Right lobe of liver (tissue), 6 donors: ENCODE measurements around the gene PTPRN2. TPM values are rescaled to one million over a fixed set of nuclear protein-coding genes. Genes with fewer than 3 reads are reported as not detected.
"Not testable (repeated sequence)": the region's sequence is repeated elsewhere in the genome, so short reads cannot be mapped to it uniquely, and the experiment has no call there.

ENCODE experiments used
- ATAC-seq, 4 donors: fragments of 200-7000 bp; cut with Tn5 transposase; one replicate each; pipeline ENCODE4 v1.9.1; 2020; ENCODE audit warnings: mild to moderate bottlenecking in 4 of 4, moderate library complexity in 4 of 4
- DNase-seq, 3 donors: peaks; one replicate each; pipeline ENCODE4 v3.0.0-alpha.2; 2020
- H3K27ac ChIP-seq, 3 donors: fragments of 200-600 bp; one replicate each; pipeline ENCODE4 v1.8.0; 2022
- H3K27me3 ChIP-seq, 2 donors: fragments of 200-600 bp; one replicate each; pipeline ENCODE4 v1.8.0; 2022
- H3K36me3 ChIP-seq, 4 donors: fragments of 200-600 bp; sonication (generic) in 1 of 4; one replicate each; pipeline versions ENCODE4 v1.5.1 to v1.8.0; 2017 to 2022; ENCODE audit warnings: control low read depth in 1 of 4
- H3K4me1 ChIP-seq, 4 donors: fragments of 200-600 bp; sonication (generic) in 1 of 4; one replicate each; pipeline versions ENCODE4 v1.5.1 to v1.8.0; 2017 to 2022; ENCODE audit warnings: control low read depth in 1 of 4
- H3K4me3 ChIP-seq, 3 donors: fragments of 200-600 bp; one replicate each; pipeline ENCODE4 v1.8.0; 2022
- H3K9me3 ChIP-seq, 4 donors: fragments of 200-600 bp; sonication (generic) in 1 of 4; one replicate each; pipeline versions ENCODE4 v1.5.1 to v1.8.0; 2017 to 2022; ENCODE audit warnings: control low read depth in 1 of 4
- POLR2A ChIP-seq: fragments of 450-650 bp; IDR thresholded peaks from one replicate; pipeline ENCODE4 v1.6.1; 2017; ENCODE audit warnings: antibody characterized with exemption, mild to moderate bottlenecking
- WGBS: methylation state at CpG from one replicate; pipeline ENCODE4 v1.1.6; 2018; ENCODE audit warnings: low coverage, low lambda C conversion rate; ENCODE audit not compliant: insufficient coverage; ENCODE audit errors: missing lambda C conversion rate; 5-methylcytosine and 5-hydroxymethylcytosine counted together
- intact Hi-C, 2 donors: fragments of 100-400 bp; cut with DNase I; formaldehyde crosslinking; loops; one replicate each; pipeline versions ENCODE4 v1.11.2 to v1.14.1; 2022
- total RNA-seq, 6 experiments: library from RNA; depleted of rRNA in 2 of 6; stranded (reverse); fragments of >200 nt in 2 of 6; fragmentation: NEBNext Ultra II Directional in 3 of 6; extraction: Animal tissue kit (Norgen Biotek cat#: 25700) in 3 of 6; gene quantifications; one replicate each; pipeline versions ENCODE4 v1.1.0 to v1.2.4, GENCODE V29; 2016 to 2023
- TF ChIP-seq, protein P1 (sequence below), 4 donors: fragments of 200-600 bp in 3 of 4; fragments of 450-650 bp in 1 of 4; IDR thresholded peaks; one replicate each; pipeline versions ENCODE4 v1.5.1 to v1.8.0; 2016 to 2022; ENCODE audit warnings: antibody characterized with exemption in 4 of 4, mild to moderate bottlenecking in 2 of 4
- donor health status: DM: no; HTN: yes; CAD: no.
- donor health status: DM: no; HTN: no; CAD: no.
- donor health status: DM: no; HTN: no; CAD: no.
- donor health status: DM: no; HTN: yes; CAD: no.
- donor health status: DM: no; HTN: yes; CAD: no.

Gene PTPRN2
- total RNA-seq, 6 experiments from 2014 or later, result 0.15 to 0.87 (median 0.67) TPM

DNA sequence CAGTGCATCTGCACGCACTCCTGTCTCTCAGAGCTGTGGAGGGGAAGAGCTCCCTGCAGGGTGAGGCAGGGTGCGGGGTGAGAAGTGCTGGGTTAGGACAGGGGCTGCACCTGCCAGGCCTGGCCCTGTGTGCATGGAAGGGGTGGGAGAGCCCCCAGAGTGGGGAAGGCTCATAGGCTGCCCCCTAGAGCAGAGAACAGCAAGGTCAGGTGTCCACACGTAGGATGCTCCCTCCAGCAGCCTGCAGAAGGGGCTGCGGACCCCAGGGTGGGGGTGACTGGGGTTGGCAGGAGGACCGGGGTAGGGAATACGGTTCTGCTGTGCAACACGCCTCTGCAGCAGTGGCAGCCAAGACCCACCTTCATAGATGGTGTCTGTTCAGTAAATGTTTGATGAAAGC, 208.6 kb downstream of the PTPRN2 start:
- Histone ChIP-seq H3K9me3 (no peaks in the 10 kb centered on the region), H3K4me1 (no peaks in the 10 kb centered on the region), H3K27me3 (no peaks in the 10 kb centered on the region), H3K27ac (no peak overlapping the region), H3K4me3 (no peak overlapping the region), H3K36me3 (no peaks in the 10 kb centered on the region)
- DNase-seq, result no peak
- 71% methylated on average over 7 of the region's 7 CpGs for WGBS
- TF ChIP-seq, protein P1, sequence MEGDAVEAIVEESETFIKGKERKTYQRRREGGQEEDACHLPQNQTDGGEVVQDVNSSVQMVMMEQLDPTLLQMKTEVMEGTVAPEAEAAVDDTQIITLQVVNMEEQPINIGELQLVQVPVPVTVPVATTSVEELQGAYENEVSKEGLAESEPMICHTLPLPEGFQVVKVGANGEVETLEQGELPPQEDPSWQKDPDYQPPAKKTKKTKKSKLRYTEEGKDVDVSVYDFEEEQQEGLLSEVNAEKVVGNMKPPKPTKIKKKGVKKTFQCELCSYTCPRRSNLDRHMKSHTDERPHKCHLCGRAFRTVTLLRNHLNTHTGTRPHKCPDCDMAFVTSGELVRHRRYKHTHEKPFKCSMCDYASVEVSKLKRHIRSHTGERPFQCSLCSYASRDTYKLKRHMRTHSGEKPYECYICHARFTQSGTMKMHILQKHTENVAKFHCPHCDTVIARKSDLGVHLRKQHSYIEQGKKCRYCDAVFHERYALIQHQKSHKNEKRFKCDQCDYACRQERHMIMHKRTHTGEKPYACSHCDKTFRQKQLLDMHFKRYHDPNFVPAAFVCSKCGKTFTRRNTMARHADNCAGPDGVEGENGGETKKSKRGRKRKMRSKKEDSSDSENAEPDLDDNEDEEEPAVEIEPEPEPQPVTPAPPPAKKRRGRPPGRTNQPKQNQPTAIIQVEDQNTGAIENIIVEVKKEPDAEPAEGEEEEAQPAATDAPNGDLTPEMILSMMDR (IDR thresholded peaks at IDR 0.05), result no peak
- TF ChIP-seq POLR2A, result no peak
- ATAC-seq, result peak in 1 of 4 donors; percentile 22
- intact Hi-C loops, result no loop called here

- H3K27me3 ChIP-seq, result no peaks in the 10 kb centered on the region
- intact Hi-C loops, result no loop called here
- peak in 2 of 4 donors; percentile 26 to 28 for ATAC-seq
- no peak for DNase-seq
- no peak overlapping the region for H3K4me3 ChIP-seq
- no peaks in the 10 kb centered on the region for H3K36me3 ChIP-seq
- H3K27ac ChIP-seq, result no peak overlapping the region
- no peak for TF ChIP-seq POLR2A
- TF ChIP-seq, protein P1 (IDR thresholded peaks at IDR 0.05), result no peak
- WGBS, result 34% methylated on average over 3 of the region's 14 CpGs
- H3K4me1 ChIP-seq, result no peaks in the 10 kb centered on the region
- H3K9me3 ChIP-seq, result no peaks in the 10 kb centered on the region
Measured at GRCh38 chr7:158377800-158378623, 209.6 kb downstream of the PTPRN2 start.

- whole genome bisulfite sequencing, result no CpG with 5 or more reads among the region's 12 CpGs
- H3K27me3 ChIP-seq, intact Hi-C loops, H3K9me3 ChIP-seq, DNase-seq, H3K4me1 ChIP-seq, H3K27ac ChIP-seq, ATAC-seq, H3K4me3 ChIP-seq, H3K36me3 ChIP-seq: not testable (repeated sequence)
Measured at GRCh38 chr7:158376839-158377186, 210.8 kb downstream of the PTPRN2 start.

DNA sequence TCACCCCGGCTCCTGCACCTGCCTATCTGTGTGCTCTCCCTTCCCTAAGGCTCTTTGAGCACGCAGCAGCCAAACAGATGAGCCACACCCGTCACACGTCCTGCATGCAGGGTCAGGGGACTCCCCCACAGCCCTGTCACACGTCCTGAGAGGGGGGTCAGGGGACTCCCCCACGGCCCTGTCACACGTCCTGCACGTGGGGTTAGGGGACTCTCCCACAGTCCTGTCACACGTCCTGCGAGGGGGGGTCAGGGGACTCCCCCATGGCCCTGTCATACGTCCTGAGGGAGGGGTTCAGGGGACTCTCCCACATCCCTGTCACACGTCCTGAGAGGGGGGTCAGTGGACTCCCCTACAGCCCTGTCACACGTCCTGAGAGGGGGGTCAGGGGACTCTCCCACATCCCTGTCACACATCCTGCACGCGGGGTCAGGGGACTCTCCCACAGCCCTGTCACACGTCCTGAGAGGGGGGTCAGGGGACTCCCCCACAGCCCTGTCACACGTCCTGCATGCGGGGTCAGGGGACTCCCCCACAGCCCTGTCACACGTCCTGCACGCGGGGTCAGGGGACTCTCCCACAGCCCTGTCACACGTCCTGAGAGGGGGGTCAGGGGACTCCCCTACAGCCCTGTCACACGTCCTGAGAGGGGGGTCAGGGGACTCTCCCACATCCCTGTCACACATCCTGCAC, 211.3 kb downstream of the PTPRN2 start:
- H3K4me1 ChIP-seq, DNase-seq, H3K4me3 ChIP-seq, H3K36me3 ChIP-seq, H3K9me3 ChIP-seq, H3K27ac ChIP-seq, H3K27me3 ChIP-seq, ATAC-seq, intact Hi-C loops: not testable (repeated sequence)
- 20% methylated on average over 5 of the region's 23 CpGs for WGBS

- no peaks in the 10 kb centered on the region for H3K9me3 ChIP-seq
- no peak for TF ChIP-seq POLR2A
- TF ChIP-seq, protein P1 (IDR thresholded peaks at IDR 0.05), result no peak
- ATAC-seq (no peak), DNase-seq (no peak)
- intact Hi-C loops, result no loop called here
- no peaks in the 10 kb centered on the region for H3K36me3 ChIP-seq
- no peak overlapping the region for H3K27ac ChIP-seq
- WGBS, result 37% methylated on average over 3 of the region's 4 CpGs
- no peaks in the 10 kb centered on the region for H3K27me3 ChIP-seq
- no peak overlapping the region for H3K4me3 ChIP-seq
- no peaks in the 10 kb centered on the region for H3K4me1 ChIP-seq
Measured at GRCh38 chr7:158375034-158375433, 212.6 kb downstream of the PTPRN2 start.
